HG03469 (cell line): Measurements from ENCODE around the gene SHROOM3.

Source experiments
- ATAC-seq: cut with Tn5 transposase; IDR thresholded peaks from one replicate; pipeline ENCODE4 v1.9.1; 2021; ENCODE audit warnings: mild to moderate bottlenecking, moderate library complexity, moderate number of reproducible peaks; ENCODE audit not compliant: unreplicated experiment

SHROOM3 gene

GRCh38 chr4:76799140-76799539 is 364.1 kb downstream of the SHROOM3 start:
- no peak for ATAC-seq

- ATAC-seq: no peak
Measured at GRCh38 chr4:76799718-76800117, 364.7 kb downstream of the SHROOM3 start.

GRCh38 chr4:76800902-76801301 is 365.9 kb downstream of the SHROOM3 start:
- no peak for ATAC-seq

GRCh38 chr4:76801621-76802235 is 366.7 kb downstream of the SHROOM3 start:
- no peak for ATAC-seq

GRCh38 chr4:76802236-76803021 is 367.4 kb downstream of the SHROOM3 start:
- no peak for ATAC-seq

GRCh38 chr4:76803522-76803921 is 368.5 kb downstream of the SHROOM3 start:
- no peak for ATAC-seq

- ATAC-seq: no peak
Measured at GRCh38 chr4:76804096-76804495, 369.1 kb downstream of the SHROOM3 start.

GRCh38 chr4:76806346-76806745 is 371.3 kb downstream of the SHROOM3 start:
- no peak for ATAC-seq

GRCh38 chr4:76806757-76807156 is 371.7 kb downstream of the SHROOM3 start:
- no peak for ATAC-seq

- no peak for ATAC-seq
Measured at GRCh38 chr4:76809594-76810305, 374.7 kb downstream of the SHROOM3 start.

GRCh38 chr4:76811604-76812412 is 376.8 kb downstream of the SHROOM3 start:
- ATAC-seq: no peak

- ATAC-seq: no peak
Measured at GRCh38 chr4:76813070-76813469, 378.0 kb downstream of the SHROOM3 start.

- no peak for ATAC-seq
Measured at GRCh38 chr4:76821641-76822040, 386.6 kb downstream of the SHROOM3 start.

GRCh38 chr4:76822303-76822702 is 387.3 kb downstream of the SHROOM3 start:
- no peak for ATAC-seq

- ATAC-seq: no peak
Measured at GRCh38 chr4:76823495-76823894, 388.5 kb downstream of the SHROOM3 start.

- ATAC-seq: no peak
Measured at GRCh38 chr4:76830612-76830963, 395.6 kb downstream of the SHROOM3 start.

- no peak for ATAC-seq
Measured at GRCh38 chr4:76830964-76831703, 396.1 kb downstream of the SHROOM3 start.

- ATAC-seq: no peak
Measured at GRCh38 chr4:76831711-76832373, 396.8 kb downstream of the SHROOM3 start.
